Activated T-cell treated with anti-CD3 and anti-CD28 coated beads, Interleukin-2, amount 50 U/mL, for 72 hours (primary cell): ENCODE measurements around the gene TPSG1. TPM values are rescaled to one million over a fixed set of nuclear protein-coding genes. Genes with fewer than 3 reads are reported as not detected.
"Not testable (repeated sequence)": the region's sequence is repeated elsewhere in the genome, so short reads cannot be mapped to it uniquely, and the experiment has no call there.

ENCODE experiments used
- ATAC-seq, 2 donors: fragments of 150-1000 bp; cut with Tn5 transposase; replicated peaks in 1 of 2; 2 replicates each; pipeline ENCODE4 v1.10.0; 2021; ENCODE audit warnings: moderate library complexity in 2 of 2, mild to moderate bottlenecking in 1 of 2
- DNase-seq, 2 donors: peaks; one replicate each; pipeline ENCODE4 v3.0.0; 2021 to 2022; ENCODE audit warnings: mixed read lengths in 1 of 2
- H3K27ac Mint-ChIP-seq: one replicate; pipeline ENCODE4 v1.8.0; 2022; ENCODE audit warnings: mild to moderate bottlenecking, moderate library complexity, mixed read lengths
- H3K27me3 Mint-ChIP-seq: one replicate; pipeline ENCODE4 v1.8.0; 2022; ENCODE audit warnings: low read depth, mixed read lengths
- H3K36me3 Mint-ChIP-seq, 2 donors: one replicate each; pipeline ENCODE4 v1.8.0; 2022; ENCODE audit warnings: mixed read lengths in 2 of 2, mild to moderate bottlenecking in 1 of 2; ENCODE audit not compliant: insufficient read depth in 2 of 2
- H3K4me1 Mint-ChIP-seq: one replicate; pipeline ENCODE4 v1.8.0; 2022; ENCODE audit warnings: low read depth, mixed read lengths
- H3K4me3 Mint-ChIP-seq, 2 donors: one replicate each; pipeline ENCODE4 v1.8.0; 2022; ENCODE audit warnings: mild to moderate bottlenecking in 2 of 2, mixed read lengths in 2 of 2, moderate library complexity in 2 of 2
- H3K9me3 Mint-ChIP-seq, 2 donors: one replicate each; pipeline ENCODE4 v1.8.0; 2022; ENCODE audit warnings: mixed read lengths in 2 of 2
- total RNA-seq, 2 donors: library from RNA; stranded (reverse); gene quantifications; one replicate each; pipeline ENCODE4 v1.2.3, GENCODE V29; 2022

Gene TPSG1
- total RNA-seq, 2 donors from 2014 or later = 0.32 TPM; not detected in 1

DNA sequence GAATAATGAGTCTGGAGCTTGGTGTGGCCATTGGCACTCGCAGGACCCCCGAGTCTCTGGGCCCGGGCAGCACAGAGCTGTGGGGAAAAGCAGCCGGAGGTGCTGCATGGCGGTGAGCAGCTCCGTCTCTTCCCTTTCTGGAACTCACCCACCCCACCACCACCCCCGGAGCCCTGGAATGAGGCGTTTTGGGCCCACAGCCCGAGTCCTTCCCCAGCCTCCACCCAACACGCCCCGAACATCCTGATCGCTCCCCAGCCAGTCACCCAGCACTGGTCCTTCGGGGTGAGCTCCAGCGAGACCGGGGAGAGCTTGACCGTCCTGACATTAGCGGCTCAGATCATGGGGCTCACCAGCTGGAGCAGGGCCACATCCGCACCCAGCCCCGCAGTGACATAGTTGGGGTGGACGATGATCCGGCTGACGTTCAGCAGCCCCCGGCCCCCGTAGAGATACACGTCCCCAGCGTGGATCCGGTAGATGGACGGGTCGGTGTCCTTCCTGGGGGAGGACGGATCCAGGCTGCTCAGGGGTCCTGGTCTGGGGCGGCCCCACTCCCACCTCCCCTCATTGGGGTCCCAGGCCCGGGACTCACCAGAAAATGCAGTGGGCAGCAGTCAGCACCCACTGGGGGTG lies 37.3 kb upstream of the TPSG1 start:
- Mint-ChIP-seq H3K9me3 (peaks cover 8 to 10% of the 10 kb centered on the region in 2 donors), H3K4me3 (no peak overlapping the region), H3K36me3 (no peaks in the 10 kb centered on the region), H3K27me3 (peaks cover 16% of the 10 kb centered on the region), H3K27ac (no peak overlapping the region), H3K4me1 (peaks cover 4% of the 10 kb centered on the region)
- no peak for ATAC-seq
- no peak for DNase-seq

DNA sequence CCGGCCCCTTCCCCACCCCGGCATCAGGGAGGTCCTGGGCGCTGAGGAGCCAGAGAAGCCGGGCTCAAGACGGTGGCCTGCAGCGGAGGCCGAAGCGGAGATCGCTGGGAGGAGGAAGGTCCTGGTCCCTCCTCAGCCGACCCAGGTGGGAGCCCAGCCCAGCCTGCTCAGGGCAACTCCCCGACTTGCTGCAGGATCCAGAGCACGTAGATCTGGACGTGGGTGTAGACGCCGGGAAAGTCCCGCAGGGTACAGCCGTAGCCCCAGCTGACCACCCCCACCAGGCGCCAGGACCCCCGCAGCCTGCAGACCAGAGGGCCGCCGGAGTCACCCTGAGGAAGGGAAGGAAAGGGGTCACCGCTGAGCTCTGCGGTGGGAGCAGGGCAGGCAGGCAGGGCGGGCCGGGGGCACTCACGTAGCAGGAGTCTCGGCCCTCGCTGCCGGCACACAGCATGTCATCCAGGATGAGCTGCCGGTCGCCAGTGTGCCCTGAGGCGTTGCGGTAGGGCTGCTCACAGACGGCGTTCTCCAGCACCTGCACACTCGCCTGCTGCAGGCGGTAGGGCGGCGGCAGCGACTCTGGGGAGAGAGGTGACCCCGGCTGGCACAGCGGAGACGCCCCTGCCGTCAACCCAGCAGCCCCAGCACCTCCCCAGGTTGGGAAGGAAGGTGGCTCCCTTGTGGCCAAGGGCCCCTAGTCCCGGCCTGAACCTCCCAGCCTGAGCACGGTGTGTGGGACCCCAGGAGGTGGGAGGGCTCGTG lies 36.2 kb upstream of the TPSG1 start:
- ATAC-seq (peak; percentile 29 to 33), DNase-seq (no peak)
- H3K4me1 Mint-ChIP-seq = peaks cover 4% of the 10 kb centered on the region
- no peaks in the 10 kb centered on the region for H3K36me3 Mint-ChIP-seq
- peak overlapping the region in 1 of 2 donors; percentile 15 for H3K4me3 Mint-ChIP-seq
- H3K9me3 Mint-ChIP-seq = peaks cover 8 to 10% of the 10 kb centered on the region in 2 donors
- peaks cover 16% of the 10 kb centered on the region for H3K27me3 Mint-ChIP-seq
- H3K27ac Mint-ChIP-seq = no peak overlapping the region

DNA sequence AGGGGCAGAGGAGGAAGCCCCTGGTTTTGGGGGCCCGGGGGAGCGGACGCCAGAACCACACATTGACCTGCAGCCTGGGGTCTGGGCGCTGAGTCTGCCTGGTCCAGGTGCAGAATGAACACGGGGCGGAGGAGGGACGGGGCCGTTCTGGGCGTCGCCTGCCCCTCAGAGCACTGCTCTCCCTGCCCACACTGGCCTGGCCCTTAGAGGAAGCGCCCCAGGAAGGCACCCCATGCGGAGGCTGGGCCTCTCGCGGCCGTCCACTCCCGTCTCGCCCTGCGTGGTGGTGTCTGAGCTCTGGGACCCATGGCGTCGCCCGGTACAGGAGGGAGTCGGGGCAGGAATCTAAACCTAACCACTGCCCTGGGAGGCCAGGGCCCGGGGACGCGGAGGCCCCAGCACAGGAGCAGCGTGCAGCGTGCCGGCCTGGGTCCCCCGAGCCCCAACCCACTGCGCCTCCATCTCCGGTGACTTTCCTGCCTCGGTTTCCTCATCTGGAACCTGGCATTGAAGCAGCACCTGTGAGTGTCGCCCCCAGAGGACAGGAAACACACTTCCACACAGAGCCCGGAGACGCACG lies 35.1 kb upstream of the TPSG1 start:
- Mint-ChIP-seq H3K27me3 (peaks cover 16% of the 10 kb centered on the region), H3K4me1 (peaks cover 4% of the 10 kb centered on the region), H3K36me3 (no peaks in the 10 kb centered on the region), H3K4me3 (no peak overlapping the region), H3K27ac (no peak overlapping the region), H3K9me3 (peaks cover 8 to 10% of the 10 kb centered on the region in 2 donors)
- DNase-seq = no peak
- ATAC-seq = no peak

GRCh38 chr16:1259760-1260068 lies 34.6 kb upstream of the TPSG1 start:
- Mint-ChIP-seq H3K27me3 (peaks cover 16% of the 10 kb centered on the region), H3K4me3 (no peak overlapping the region), H3K27ac (no peak overlapping the region), H3K9me3 (peaks cover 5 to 6% of the 10 kb centered on the region in 2 donors), H3K4me1 (peaks cover 4% of the 10 kb centered on the region), H3K36me3 (no peaks in the 10 kb centered on the region)
- no peak for DNase-seq
- no peak for ATAC-seq

- DNase-seq (no peak), ATAC-seq (no peak)
- H3K27me3 Mint-ChIP-seq = peaks cover 16% of the 10 kb centered on the region
- H3K9me3 Mint-ChIP-seq = no peaks in the 10 kb centered on the region
- H3K27ac Mint-ChIP-seq = no peak overlapping the region
- H3K4me3 Mint-ChIP-seq = peak overlapping the region; percentile 42 to 47
- peaks cover 4% of the 10 kb centered on the region for H3K4me1 Mint-ChIP-seq
- H3K36me3 Mint-ChIP-seq = no peaks in the 10 kb centered on the region
Measured at GRCh38 chr16:1258906-1259759, 34.1 kb upstream of the TPSG1 start.

- H3K36me3 Mint-ChIP-seq = no peaks in the 10 kb centered on the region
- H3K27ac Mint-ChIP-seq = no peak overlapping the region
- H3K9me3 Mint-ChIP-seq = no peaks in the 10 kb centered on the region
- H3K4me3 Mint-ChIP-seq = no peak overlapping the region
- DNase-seq = no peak
- peaks cover 16% of the 10 kb centered on the region for H3K27me3 Mint-ChIP-seq
- ATAC-seq = no peak
- peaks cover 4% of the 10 kb centered on the region for H3K4me1 Mint-ChIP-seq
Measured at GRCh38 chr16:1258225-1258600, 33.1 kb upstream of the TPSG1 start.

DNA sequence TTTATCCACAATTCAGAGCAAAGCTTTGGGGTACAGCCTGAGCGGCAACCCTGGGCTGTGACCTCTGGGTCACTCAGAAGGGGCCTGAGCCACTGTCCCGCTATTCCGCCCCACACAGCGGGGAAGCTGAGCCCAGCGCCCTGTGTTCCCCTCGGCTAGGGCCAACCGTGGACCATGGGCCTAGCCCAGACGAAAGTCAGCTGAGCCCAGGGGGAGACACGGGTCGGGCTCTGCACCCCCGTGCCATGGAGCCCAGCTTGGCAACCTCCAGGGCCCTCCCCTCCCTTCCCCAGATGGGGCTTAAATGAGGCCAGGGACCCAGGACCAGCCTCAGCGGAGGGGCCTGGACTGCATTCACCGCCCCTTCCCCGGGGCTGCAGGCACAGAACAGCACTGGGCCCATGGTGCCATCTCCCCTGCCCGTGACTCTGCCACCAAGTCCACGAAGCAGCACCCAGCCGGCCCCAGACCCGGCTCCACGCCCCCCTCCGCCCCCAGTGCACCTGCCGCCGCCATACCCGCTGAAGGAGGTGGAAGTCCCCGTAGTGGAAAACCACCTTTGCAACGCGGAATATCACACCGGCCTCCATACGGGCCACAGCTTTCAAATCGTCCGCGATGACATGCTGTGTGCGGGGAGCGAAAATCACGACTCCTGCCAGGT lies 32.6 kb upstream of the TPSG1 start:
- ATAC-seq = no peak
- Mint-ChIP-seq H3K27ac (no peak overlapping the region), H3K36me3 (no peaks in the 10 kb centered on the region), H3K4me3 (no peak overlapping the region), H3K27me3 (peaks cover 16% of the 10 kb centered on the region), H3K9me3 (no peaks in the 10 kb centered on the region), H3K4me1 (peaks cover 4% of the 10 kb centered on the region)
- no peak for DNase-seq

GRCh38 chr16:1256874-1257322 lies 31.8 kb upstream of the TPSG1 start:
- Mint-ChIP-seq H3K36me3 (no peaks in the 10 kb centered on the region), H3K4me3 (no peak overlapping the region)
- ATAC-seq = no peak

GRCh38 chr16:1256296-1256873 lies 31.3 kb upstream of the TPSG1 start:
- not testable (repeated sequence) for H3K4me3 Mint-ChIP-seq, H3K4me1 Mint-ChIP-seq, DNase-seq, H3K27me3 Mint-ChIP-seq, H3K36me3 Mint-ChIP-seq, H3K9me3 Mint-ChIP-seq, ATAC-seq, H3K27ac Mint-ChIP-seq

More at GRCh38 chr16:1256874-1257322, 31.8 kb upstream of the TPSG1 start:
- Mint-ChIP-seq H3K4me1 (peaks cover 4% of the 10 kb centered on the region), H3K27ac (no peak overlapping the region), H3K9me3 (no peaks in the 10 kb centered on the region), H3K27me3 (peaks cover 9% of the 10 kb centered on the region)
- DNase-seq = no peak

DNA sequence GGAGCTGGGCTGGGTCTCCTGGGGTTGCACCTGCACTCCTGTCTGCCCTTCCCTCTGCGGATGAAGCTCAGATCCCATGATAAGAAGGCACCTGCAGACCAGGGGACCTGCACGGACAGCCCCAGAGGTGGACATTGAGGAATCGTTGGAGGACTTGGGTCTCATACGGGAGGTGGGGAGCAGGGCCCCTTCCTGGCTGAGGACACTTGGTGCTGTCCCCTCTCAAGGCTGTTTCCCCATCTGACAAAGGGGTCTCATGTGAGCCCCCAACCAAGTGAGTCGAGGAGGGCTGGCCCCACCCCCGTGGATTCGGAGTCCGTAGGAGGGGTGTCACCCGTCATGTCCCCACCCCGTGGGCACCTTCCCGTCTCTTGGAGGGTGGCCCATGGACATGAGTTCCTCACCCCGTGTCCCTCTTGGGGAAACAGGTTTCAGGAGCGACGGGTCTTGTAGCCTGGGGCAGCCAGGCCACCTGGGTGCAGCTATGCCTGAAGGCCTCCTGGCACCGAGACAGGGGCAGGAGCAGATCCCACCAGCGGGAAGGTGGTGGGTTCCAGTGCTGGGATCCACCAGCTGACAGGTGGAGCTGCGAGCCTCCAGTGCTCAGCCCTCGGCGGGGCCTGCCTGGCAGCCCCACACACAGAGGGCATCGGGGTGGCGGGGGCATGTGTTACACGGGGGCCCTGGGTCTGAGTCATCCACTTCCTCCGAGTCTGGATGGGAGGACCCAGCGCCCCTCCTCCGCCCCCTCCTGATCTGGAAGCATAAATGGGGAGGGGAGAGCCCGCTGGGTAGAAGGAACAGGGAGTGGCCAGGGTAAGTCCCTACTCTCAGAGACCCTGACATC lies 30.4 kb upstream of the TPSG1 start, which contains the start of gene TPSD1:
Gene TPSD1 (plus strand): TSS at position 794 of the 847 bp plus-strand sequence. CDS start 212 bp downstream, outside the sequence.
- H3K27me3 Mint-ChIP-seq, DNase-seq, H3K27ac Mint-ChIP-seq, ATAC-seq, H3K9me3 Mint-ChIP-seq, H3K4me3 Mint-ChIP-seq, H3K36me3 Mint-ChIP-seq, H3K4me1 Mint-ChIP-seq: not testable (repeated sequence)

GRCh38 chr16:1254821-1255220 lies 29.8 kb upstream of the TPSG1 start:
- H3K4me3 Mint-ChIP-seq, H3K4me1 Mint-ChIP-seq, H3K27ac Mint-ChIP-seq, ATAC-seq, DNase-seq, H3K36me3 Mint-ChIP-seq, H3K27me3 Mint-ChIP-seq, H3K9me3 Mint-ChIP-seq: not testable (repeated sequence)
